Activated CD8-positive, alpha-beta T cell treated with anti-CD3 and anti-CD28 coated beads for 36 hours (primary cell): ENCODE results near the gene SLC8B1. TPM values are rescaled to one million over a fixed set of nuclear protein-coding genes. Genes with fewer than 3 reads are reported as not detected.
A peak's percentile ranks its signal among the peaks of the same experiment; 100 is the strongest.

Experiments used
- ATAC-seq: fragments of 200-7000 bp; cut with Tn5 transposase; one replicate; pipeline ENCODE4 v1.10.0; 2021; ENCODE audit warnings: mild to moderate bottlenecking, moderate library complexity
- CTCF ChIA-PET: fragments of 350-600 bp; sonication (Branson Sonifier 250); formaldehyde crosslinking; loops from one replicate; lab custom pipeline; 2021; ENCODE audit warnings: antibody characterized with exemption; lab: Charles Lee
- POLR2A ChIA-PET: fragments of 350-600 bp; sonication (Branson Sonifier 250); formaldehyde crosslinking; loops from one replicate; lab custom pipeline; 2021; ENCODE audit warnings: antibody characterized with exemption; lab: Charles Lee
- DNase-seq: peaks from one replicate; pipeline ENCODE4 v3.0.0-alpha.2; 2020
- H3K27ac Mint-ChIP-seq: one replicate; pipeline ENCODE4 v1.8.0; 2021; ENCODE audit warnings: mild to moderate bottlenecking, mixed read lengths
- H3K27me3 Mint-ChIP-seq: one replicate; pipeline ENCODE4 v1.8.0; 2021; ENCODE audit warnings: mixed read lengths
- H3K36me3 Mint-ChIP-seq: one replicate; pipeline ENCODE4 v1.8.0; 2021; ENCODE audit warnings: low read depth, mixed read lengths
- H3K4me1 Mint-ChIP-seq: one replicate; pipeline ENCODE4 v1.8.0; 2021; ENCODE audit warnings: low read depth, mixed read lengths
- H3K4me3 Mint-ChIP-seq: one replicate; pipeline ENCODE4 v1.8.0; 2021; ENCODE audit warnings: mild to moderate bottlenecking, moderate library complexity, mixed read lengths
- H3K9me3 Mint-ChIP-seq: one replicate; pipeline ENCODE4 v1.8.0; 2021; ENCODE audit warnings: mixed read lengths
- CTCF ChIP-seq: fragments of 200-600 bp; IDR thresholded peaks from one replicate; pipeline ENCODE4 v1.8.0; 2022; ENCODE audit warnings: antibody characterized with exemption, mild to moderate bottlenecking
- intact Hi-C: fragments of 100-400 bp; cut with micrococcal nuclease; formaldehyde crosslinking; loops from one replicate; pipeline ENCODE4 v1.10.0; 2022
- total RNA-seq, 2 experiments: library from RNA; stranded (reverse); gene quantifications; one replicate each; pipeline ENCODE4 v1.2.3, GENCODE V29; 2021

Gene SLC8B1
- 10 to 100 TPM; 13.4 to 18.9 TPM for total RNA-seq

DNA sequence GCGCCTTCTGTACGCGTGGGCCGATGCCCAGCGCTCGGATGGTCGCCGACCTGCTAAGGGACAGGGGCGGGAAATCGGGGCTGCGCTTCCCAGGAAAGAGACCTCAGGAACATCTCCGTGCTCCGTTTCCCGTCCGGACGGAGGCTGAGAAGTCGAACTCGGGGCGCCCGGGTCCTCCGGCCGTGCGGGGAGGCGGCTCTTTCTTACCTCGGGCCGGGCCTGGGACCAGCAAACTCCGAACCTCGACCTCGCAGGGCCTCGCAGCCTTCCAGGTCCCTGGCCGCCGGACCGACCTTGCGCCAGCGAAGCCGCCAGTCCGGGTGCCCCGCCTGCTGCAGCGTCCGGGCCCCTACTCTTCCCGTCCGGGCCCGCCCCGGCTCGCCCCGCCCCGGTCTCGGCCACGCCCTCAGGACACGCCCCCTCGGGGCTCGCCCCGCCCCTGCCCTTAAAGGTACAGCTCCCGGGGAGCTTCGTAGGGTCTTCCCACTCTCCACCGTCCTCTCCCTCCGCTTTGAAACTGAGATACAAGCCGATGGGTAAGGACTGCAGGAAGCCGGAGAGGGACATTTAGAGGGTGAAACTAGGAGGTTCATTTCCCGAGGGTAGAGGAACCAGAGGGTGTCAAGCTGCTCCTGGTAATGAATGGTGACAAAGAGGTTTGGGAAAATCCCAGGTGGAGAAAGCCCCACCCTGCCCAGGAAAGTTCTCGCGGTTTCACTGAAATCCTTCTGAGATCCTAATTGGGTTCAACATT, at the start of gene SLC8B1:
TSS of gene SLC8B1 (minus strand) at position 324 of the 754 bp plus-strand sequence. CDS start 2,231 bp downstream, outside the sequence.
- H3K36me3 Mint-ChIP-seq, result peaks cover 17% of the 10 kb centered on the region
- no peaks in the 10 kb centered on the region for H3K9me3 Mint-ChIP-seq
- DNase-seq, result peak; percentile 88
- H3K27ac Mint-ChIP-seq, result peak within 1 kb of the TSS; percentile 70
- no peak for TF ChIP-seq CTCF
- ChIA-PET POLR2A (interaction anchor here (1.1 kb wide), 1 partner anchor 23 kb away, joined by 3 read pairs; no protein-coding TSS in a partner anchor), CTCF (interaction anchor here (0.9 to 1.4 kb wide), 3 partner anchors 9 to 18 kb away, joined by 3 to 4 read pairs (median 3); no protein-coding TSS in a partner anchor)
- intact Hi-C loops, result loop anchor here (2.0 kb wide), 1 partner anchor 18 kb away; no protein-coding TSS in a partner anchor
- H3K27me3 Mint-ChIP-seq, result no peaks in the 10 kb centered on the region
- peaks cover 23% of the 10 kb centered on the region for H3K4me1 Mint-ChIP-seq
- ATAC-seq, result peak; percentile 99
- H3K4me3 Mint-ChIP-seq, result peak within 1 kb of the TSS; percentile 96

GRCh38 chr12:113382206-113382605, 47.3 kb upstream of the SLC8B1 start:
- ATAC-seq (no peak), DNase-seq (no peak)
- Mint-ChIP-seq H3K27ac (no peak overlapping the region), H3K36me3 (peaks cover 9% of the 10 kb centered on the region), H3K9me3 (no peaks in the 10 kb centered on the region), H3K4me3 (no peak overlapping the region), H3K27me3 (no peaks in the 10 kb centered on the region), H3K4me1 (no peaks in the 10 kb centered on the region)
- TF ChIP-seq CTCF, result no peak
- ChIA-PET POLR2A (interaction anchor here (0.8 kb wide), 1 partner anchor 17 kb away, joined by 3 read pairs; no protein-coding TSS in a partner anchor), CTCF (no interaction called here)
- intact Hi-C loops, result no loop called here

GRCh38 chr12:113381220-113381619, 46.3 kb upstream of the SLC8B1 start:
- Mint-ChIP-seq H3K4me1 (no peaks in the 10 kb centered on the region), H3K4me3 (no peak overlapping the region), H3K27ac (no peak overlapping the region), H3K27me3 (no peaks in the 10 kb centered on the region), H3K9me3 (no peaks in the 10 kb centered on the region), H3K36me3 (peaks cover 9% of the 10 kb centered on the region)
- TF ChIP-seq CTCF, result no peak
- no peak for DNase-seq
- ChIA-PET CTCF (no interaction called here), POLR2A (no interaction called here)
- no peak for ATAC-seq
- intact Hi-C loops, result no loop called here

GRCh38 chr12:113378291-113378690, 43.4 kb upstream of the SLC8B1 start:
- intact Hi-C loops, result no loop called here
- POLR2A ChIA-PET, result no interaction called here
- Mint-ChIP-seq H3K9me3 (no peaks in the 10 kb centered on the region), H3K27me3 (no peaks in the 10 kb centered on the region), H3K4me1 (no peaks in the 10 kb centered on the region), H3K27ac (no peak overlapping the region), H3K36me3 (peaks cover 11% of the 10 kb centered on the region), H3K4me3 (no peak overlapping the region)
- CTCF ChIA-PET, result no interaction called here
- ATAC-seq (no peak), DNase-seq (no peak)
- no peak for TF ChIP-seq CTCF

- Mint-ChIP-seq H3K9me3 (no peaks in the 10 kb centered on the region), H3K27ac (no peak overlapping the region)
- POLR2A ChIA-PET, result no interaction called here
Observed at GRCh38 chr12:113374823-113375428, 40.0 kb upstream of the SLC8B1 start.

More at GRCh38 chr12:113374823-113375428, 40.0 kb upstream of the SLC8B1 start:
- CTCF ChIA-PET, result no interaction called here
- Mint-ChIP-seq H3K4me1 (no peaks in the 10 kb centered on the region), H3K27me3 (no peaks in the 10 kb centered on the region), H3K4me3 (no peak overlapping the region), H3K36me3 (peaks cover 18% of the 10 kb centered on the region)
- intact Hi-C loops, result no loop called here
- no peak for ATAC-seq
- no peak for TF ChIP-seq CTCF
- DNase-seq, result no peak
